OCI-LY1 (cell line): Measurements from ENCODE around the gene ORC1.
"Not testable (repeated sequence)": the region's sequence is repeated elsewhere in the genome, so short reads cannot be mapped to it uniquely, and the experiment has no call there.

ENCODE experiments used
- H2AFZ ChIP-seq: fragments of 200-600 bp; sonication (generic), shearing (Covaris generic); 2 replicates; pipeline ENCODE4 v1.6.0; 2014; ENCODE audit warnings: antibody characterized with exemption, mild to moderate bottlenecking, low read length
- H3F3A ChIP-seq: fragments of 200-600 bp; sonication (generic), shearing (Covaris generic); 2 replicates; pipeline ENCODE4 v1.6.0; 2014; ENCODE audit warnings: mild to moderate bottlenecking, antibody characterized with exemption, low read length, moderate library complexity; ENCODE audit not compliant: insufficient read depth
- H3K27ac ChIP-seq: fragments of 200-600 bp; sonication (generic); 2 replicates; pipeline ENCODE4 v1.5.1; 2014; ENCODE audit warnings: low read length, mixed run types, mild to moderate bottlenecking, low read depth; ENCODE audit not compliant: poor library complexity, severe bottlenecking
- H3K27me3 ChIP-seq: fragments of 200-600 bp; sonication (generic); 2 replicates; pipeline ENCODE4 v1.6.0; 2014; ENCODE audit warnings: antibody characterized with exemption, mild to moderate bottlenecking, low read length, moderate library complexity; ENCODE audit not compliant: insufficient read depth
- H3K36me3 ChIP-seq: fragments of 200-600 bp; sonication (generic); 2 replicates; pipeline ENCODE4 v1.6.1; 2014; ENCODE audit warnings: mild to moderate bottlenecking, antibody characterized with exemption, low read length, moderate library complexity, mixed read lengths; ENCODE audit not compliant: insufficient read depth
- H3K4me1 ChIP-seq: fragments of 200-600 bp; sonication (generic); 2 replicates; pipeline ENCODE4 v1.5.1; 2014; ENCODE audit warnings: mild to moderate bottlenecking, low read length, moderate library complexity; ENCODE audit not compliant: insufficient read depth, severe bottlenecking
- H3K4me2 ChIP-seq: fragments of 200-600 bp; sonication (generic), shearing (Covaris generic); 2 replicates; pipeline ENCODE4 v1.6.1; 2014; ENCODE audit warnings: low read length
- H3K4me3 ChIP-seq: fragments of 200-600 bp; sonication (generic); 2 replicates; pipeline ENCODE4 v1.5.1; 2014; ENCODE audit warnings: low read length, low read depth, mild to moderate bottlenecking, mixed read lengths; ENCODE audit not compliant: poor library complexity, severe bottlenecking
- H3K79me2 ChIP-seq: fragments of 200-600 bp; shearing (Covaris generic); 2 replicates; pipeline ENCODE4 v1.6.1; 2016; ENCODE audit warnings: mixed run types, low read length, mixed read lengths; ENCODE audit not compliant: insufficient read depth
- H3K9ac ChIP-seq: fragments of 200-600 bp; sonication (generic), shearing (Covaris generic); 2 replicates; pipeline ENCODE4 v1.6.1; 2014; ENCODE audit warnings: mild to moderate bottlenecking, low read length, mixed read lengths
- H3K9me2 ChIP-seq: fragments of 200-600 bp; sonication (generic), shearing (Covaris generic); 2 replicates; pipeline ENCODE4 v1.6.1; 2014; ENCODE audit warnings: low read depth, mild to moderate bottlenecking, low read length, mixed read lengths
- H3K9me3 ChIP-seq: fragments of 200-600 bp; shearing (Covaris generic); 2 replicates; pipeline ENCODE4 v1.6.1; 2014; ENCODE audit warnings: low read length, mixed read lengths
- H4K20me1 ChIP-seq: fragments of 200-600 bp; sonication (generic), shearing (Covaris generic); 2 replicates; pipeline ENCODE4 v1.6.0; 2016; ENCODE audit warnings: mild to moderate bottlenecking, low read length; ENCODE audit not compliant: insufficient read depth
- CTCF ChIP-seq: fragments of 200-600 bp; sonication (generic), shearing (Covaris generic); IDR thresholded peaks from 2 replicates; pipeline ENCODE4 v1.5.1; 2017; ENCODE audit warnings: mild to moderate bottlenecking, antibody characterized with exemption, low read length, moderate library complexity, mixed read lengths
- EZH2 ChIP-seq: fragments of 200-600 bp; sonication (generic), shearing (Covaris generic); IDR thresholded peaks from 2 replicates; pipeline ENCODE4 v1.8.0; 2017; ENCODE audit warnings: borderline replicate concordance, mixed run types, mild to moderate bottlenecking, antibody characterized with exemption, low read length, moderate library complexity, mixed read lengths

ORC1 gene

GRCh38 chr1:52385376-52385775, 18.8 kb downstream of the ORC1 start:
- peaks cover 97% of the 10 kb centered on the region for H3K36me3 ChIP-seq
- no peaks in the 10 kb centered on the region for H3K79me2 ChIP-seq
- no peaks in the 10 kb centered on the region for H3K27me3 ChIP-seq
- H3K27ac ChIP-seq = no peak overlapping the region
- TF ChIP-seq CTCF = no peak
- TF ChIP-seq EZH2 = no peak
- no peak overlapping the region for H3K4me2 ChIP-seq
- no peaks in the 10 kb centered on the region for H3F3A ChIP-seq
- H3K9ac ChIP-seq = no peak overlapping the region
- H3K4me1 ChIP-seq = no peaks in the 10 kb centered on the region
- no peak overlapping the region for H3K4me3 ChIP-seq
- no peaks in the 10 kb centered on the region for H4K20me1 ChIP-seq
- H2AFZ ChIP-seq = no peak overlapping the region
- H3K9me3 ChIP-seq = no peaks in the 10 kb centered on the region
- no peaks in the 10 kb centered on the region for H3K9me2 ChIP-seq

GRCh38 chr1:52369851-52370250, 34.4 kb downstream of the ORC1 start:
- not testable (repeated sequence) for H3K4me2 ChIP-seq, H3K27ac ChIP-seq, H3F3A ChIP-seq, H3K9me3 ChIP-seq, H3K4me3 ChIP-seq, H3K27me3 ChIP-seq, H2AFZ ChIP-seq, H3K79me2 ChIP-seq, H3K9ac ChIP-seq, H3K9me2 ChIP-seq, H4K20me1 ChIP-seq
- Histone ChIP-seq H3K4me1 (peaks cover 29% of the 10 kb centered on the region), H3K36me3 (peaks cover 25% of the 10 kb centered on the region)

GRCh38 chr1:52368383-52369172, 35.6 kb downstream of the ORC1 start:
- Histone ChIP-seq H3K4me3 (peak overlapping the region; percentile 59), H3K9me2 (no peaks in the 10 kb centered on the region)

More at GRCh38 chr1:52368383-52369172, 35.6 kb downstream of the ORC1 start:
- H3K36me3 ChIP-seq = peaks cover 19% of the 10 kb centered on the region
- H3K4me2 ChIP-seq = peak overlapping the region; percentile 56
- TF ChIP-seq CTCF (no peak; the same call in 1 of the 2 replicates), EZH2 (no peak)
- no peaks in the 10 kb centered on the region for H3K9me3 ChIP-seq
- no peaks in the 10 kb centered on the region for H3F3A ChIP-seq
- peak overlapping the region; percentile 68 for H3K27ac ChIP-seq
- no peaks in the 10 kb centered on the region for H3K27me3 ChIP-seq
- H3K9ac ChIP-seq = peak overlapping the region; percentile 62
- H4K20me1 ChIP-seq = no peaks in the 10 kb centered on the region
- no peak overlapping the region for H2AFZ ChIP-seq
- peaks cover 36% of the 10 kb centered on the region for H3K4me1 ChIP-seq
- peaks cover 5% of the 10 kb centered on the region; the same call in 1 of the 2 replicates for H3K79me2 ChIP-seq
